DOHH2 (cell line): ENCODE results near the gene KIR3DL1.
"Not testable (repeated sequence)": the region's sequence is repeated elsewhere in the genome, so short reads cannot be mapped to it uniquely, and the experiment has no call there.

ENCODE experiments used
- H3F3A ChIP-seq: fragments of 200-600 bp; sonication (generic), shearing (Covaris generic); 2 replicates; pipeline ENCODE4 v1.6.0; 2016; ENCODE audit warnings: antibody characterized with exemption, mild to moderate bottlenecking; ENCODE audit not compliant: control insufficient read depth, insufficient read depth
- H3K27ac ChIP-seq: fragments of 200-600 bp; sonication (generic); 2 replicates; pipeline ENCODE4 v1.5.1; 2014; ENCODE audit warnings: low read depth, mild to moderate bottlenecking, low read length, moderate library complexity
- H3K27me3 ChIP-seq: fragments of 200-600 bp; sonication (generic); 2 replicates; pipeline ENCODE4 v1.6.1; 2014; ENCODE audit warnings: mild to moderate bottlenecking, low read length, mixed read lengths; ENCODE audit not compliant: control insufficient read depth
- H3K36me3 ChIP-seq: fragments of 200-600 bp; sonication (generic); 2 replicates; pipeline ENCODE4 v1.6.1; 2014; ENCODE audit warnings: mild to moderate bottlenecking, low read length, moderate library complexity, mixed read lengths; ENCODE audit not compliant: control insufficient read depth
- H3K4me1 ChIP-seq: fragments of 200-600 bp; sonication (generic); 2 replicates; pipeline ENCODE4 v1.6.1; 2014; ENCODE audit warnings: mild to moderate bottlenecking, low read length, mixed read lengths; ENCODE audit not compliant: control insufficient read depth
- H3K4me2 ChIP-seq: fragments of 200-600 bp; sonication (generic); 2 replicates; pipeline ENCODE4 v1.6.0; 2014; ENCODE audit warnings: mild to moderate bottlenecking, low read length, moderate library complexity
- H3K4me3 ChIP-seq: fragments of 200-600 bp; sonication (generic); 2 replicates; pipeline ENCODE4 v1.5.1; 2014; ENCODE audit warnings: mild to moderate bottlenecking, low read length, mixed read lengths
- H3K79me2 ChIP-seq: fragments of 200-600 bp; sonication (generic); 2 replicates; pipeline ENCODE4 v1.6.1; 2014; ENCODE audit warnings: mild to moderate bottlenecking, low read length, mixed read lengths; ENCODE audit not compliant: control insufficient read depth
- H3K9me2 ChIP-seq: fragments of 200-600 bp; sonication (generic); replicated peaks from 2 replicates; pipeline ENCODE4 v1.6.1; 2014; ENCODE audit warnings: mild to moderate bottlenecking, low read length, mixed read lengths; ENCODE audit not compliant: control insufficient read depth
- H3K9me3 ChIP-seq: fragments of 200-600 bp; sonication (generic); 2 replicates; pipeline ENCODE4 v1.6.1; 2014; ENCODE audit warnings: antibody characterized with exemption, low read length, mixed read lengths; ENCODE audit not compliant: control insufficient read depth, insufficient read depth
- H4K20me1 ChIP-seq: fragments of 200-600 bp; sonication (generic); 2 replicates; pipeline ENCODE4 v1.6.0; 2014; ENCODE audit warnings: low read depth, mild to moderate bottlenecking, antibody characterized with exemption, low read length, moderate library complexity; ENCODE audit not compliant: control insufficient read depth, insufficient read depth

The KIR3DL1 gene

DNA sequence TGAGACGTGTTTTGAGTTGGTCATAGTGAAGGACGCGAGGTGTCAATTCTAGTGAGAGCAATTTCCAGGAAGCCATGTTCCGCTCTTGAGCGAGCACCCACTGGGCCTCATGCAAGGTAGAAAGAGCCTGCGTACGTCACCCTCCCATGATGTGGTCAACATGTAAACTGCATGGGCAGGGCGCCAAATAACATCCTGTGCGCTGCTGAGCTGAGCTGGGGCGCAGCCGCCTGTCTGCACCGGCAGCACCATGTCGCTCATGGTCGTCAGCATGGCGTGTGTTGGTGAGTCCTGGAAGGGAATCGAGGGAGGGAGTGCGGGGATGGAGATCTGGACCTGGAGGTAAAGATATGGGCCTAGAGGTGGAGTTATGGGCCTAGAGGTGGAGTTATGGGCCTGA, at the start of gene KIR3DL1:
KIR3DL1 (plus strand) TSS at position 218 of the 400 bp plus-strand sequence.
- not testable (repeated sequence) for H3K9me3 ChIP-seq, H3K4me1 ChIP-seq, H3K27ac ChIP-seq, H3K79me2 ChIP-seq, H3F3A ChIP-seq, H3K27me3 ChIP-seq, H3K4me2 ChIP-seq, H3K4me3 ChIP-seq, H3K36me3 ChIP-seq, H4K20me1 ChIP-seq, H3K9me2 ChIP-seq

DNA sequence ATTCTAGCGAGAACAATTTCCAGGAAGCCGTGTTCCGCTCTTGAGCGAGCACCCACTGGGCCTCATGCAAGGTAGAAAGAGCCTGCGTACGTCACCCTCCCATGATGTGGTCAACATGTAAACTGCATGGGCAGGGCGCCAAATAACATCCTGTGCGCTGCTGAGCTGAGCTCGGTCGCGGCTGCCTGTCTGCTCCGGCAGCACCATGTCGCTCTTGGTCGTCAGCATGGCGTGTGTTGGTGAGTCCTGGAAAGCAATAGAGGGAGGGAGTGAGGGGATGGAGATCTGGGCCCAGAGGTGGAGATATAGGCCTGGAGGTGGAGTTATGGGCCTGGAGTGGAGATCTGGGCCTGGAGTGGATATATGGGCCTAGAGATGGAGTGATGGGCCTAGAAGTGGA, 46.6 kb upstream of the KIR3DL1 start, which contains the start of gene KIR2DL1:
KIR2DL1 (plus strand) TSS at position 148 of the 400 bp plus-strand sequence; CDS start at position 206, 58 bp downstream.
- H3K27me3 ChIP-seq, H3K4me1 ChIP-seq, H3K9me3 ChIP-seq: not testable (repeated sequence)

DNA sequence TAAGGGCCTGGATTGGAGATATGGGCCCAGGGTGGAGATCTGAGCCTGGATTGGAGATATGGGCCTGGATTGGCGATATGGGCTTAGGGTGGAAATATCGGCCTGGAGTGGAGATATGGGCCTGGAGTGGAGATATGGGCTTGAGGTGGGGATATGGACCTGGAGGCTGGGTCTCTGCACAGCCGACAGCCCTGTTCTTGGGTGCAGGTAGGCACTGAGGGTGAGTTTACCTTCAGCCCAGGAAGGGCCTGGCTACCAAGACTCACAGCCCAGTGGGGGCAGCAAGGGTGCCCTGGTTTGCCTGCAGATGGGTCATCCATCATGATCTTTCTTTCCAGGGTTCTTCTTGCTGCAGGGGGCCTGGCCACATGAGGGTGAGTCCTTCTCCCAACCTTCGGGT, 45.8 kb upstream of the KIR3DL1 start:
- not testable (repeated sequence) for H3K4me3 ChIP-seq, H3K4me2 ChIP-seq, H3K4me1 ChIP-seq, H4K20me1 ChIP-seq, H3K9me3 ChIP-seq, H3K36me3 ChIP-seq, H3K27me3 ChIP-seq, H3F3A ChIP-seq, H3K79me2 ChIP-seq, H3K9me2 ChIP-seq, H3K27ac ChIP-seq

More for the DNA sequence above, 46.6 kb upstream of the KIR3DL1 start, which contains the start of gene KIR2DL1:
- not testable (repeated sequence) for H3K79me2 ChIP-seq, H3K36me3 ChIP-seq, H4K20me1 ChIP-seq, H3K4me2 ChIP-seq, H3K4me3 ChIP-seq, H3K27ac ChIP-seq, H3K9me2 ChIP-seq, H3F3A ChIP-seq

DNA sequence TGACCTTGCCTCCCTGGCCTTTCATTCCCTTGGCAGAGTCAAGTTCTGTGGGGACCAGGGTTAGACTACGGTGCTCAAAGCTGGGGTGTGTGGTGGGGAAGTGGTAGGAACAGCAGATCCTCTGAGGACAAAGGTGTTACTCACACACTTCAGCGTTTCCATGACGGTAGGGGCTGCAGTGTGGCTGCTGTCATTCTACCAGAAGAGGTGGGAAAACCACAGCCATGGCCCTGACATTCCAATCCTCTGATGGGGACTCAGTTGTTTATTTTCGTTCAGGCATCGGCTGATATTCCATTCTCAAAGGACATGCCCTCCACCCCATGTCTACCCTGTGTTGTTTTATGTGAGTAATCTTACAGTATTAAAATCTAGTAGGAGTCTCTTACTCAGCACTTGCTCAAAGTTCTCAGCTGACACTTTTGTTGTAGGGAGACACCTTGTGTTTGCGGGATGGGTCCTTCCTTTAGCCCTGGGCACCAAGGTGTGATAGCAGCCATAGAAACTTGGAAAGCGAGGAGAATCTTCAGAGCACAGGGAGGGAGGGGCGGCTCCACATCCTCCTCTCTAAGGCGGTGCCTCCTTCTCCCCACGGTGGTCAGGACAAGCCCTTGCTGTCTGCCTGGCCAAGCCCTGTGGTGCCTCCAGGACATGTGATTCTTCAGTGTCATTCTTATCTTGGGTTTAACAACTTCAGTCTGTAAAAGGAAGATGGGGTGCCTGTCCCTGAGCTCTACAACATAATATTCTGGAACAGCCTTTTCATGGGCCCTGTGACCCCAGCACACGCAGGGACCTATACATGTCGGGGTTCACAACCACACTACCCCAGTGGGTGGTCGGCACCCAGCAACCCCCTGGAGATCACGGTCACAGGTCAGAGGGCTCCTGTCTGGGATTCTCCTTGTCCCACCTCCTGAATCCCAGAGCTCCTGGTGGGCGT, 45.0 kb upstream of the KIR3DL1 start:
- H3K36me3 ChIP-seq, H3K9me2 ChIP-seq, H3K9me3 ChIP-seq, H3K4me3 ChIP-seq, H3K4me2 ChIP-seq, H3K27me3 ChIP-seq, H3F3A ChIP-seq, H3K27ac ChIP-seq, H3K79me2 ChIP-seq, H3K4me1 ChIP-seq, H4K20me1 ChIP-seq: not testable (repeated sequence)

DNA sequence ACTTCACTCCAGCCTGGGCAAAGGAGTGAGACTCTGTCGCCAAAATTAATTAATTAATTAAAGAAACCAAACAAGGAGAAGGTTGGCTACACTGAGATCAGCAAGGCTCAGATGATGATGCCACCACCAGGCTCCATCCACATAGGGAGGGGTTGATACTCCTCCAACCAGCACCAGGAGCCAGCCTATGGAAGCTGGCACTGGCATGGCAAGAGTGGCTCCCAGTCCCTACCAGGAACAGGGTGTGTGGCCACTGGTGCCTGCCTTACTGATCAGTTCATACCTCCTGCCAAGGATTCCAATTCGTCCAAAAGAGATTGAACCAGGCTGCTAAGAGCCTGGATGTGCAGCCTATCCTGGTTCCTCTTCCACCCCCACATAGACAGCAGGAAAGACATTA, 43.6 kb upstream of the KIR3DL1 start:
- H3K79me2 ChIP-seq, H3K27ac ChIP-seq, H3K36me3 ChIP-seq, H4K20me1 ChIP-seq, H3K4me1 ChIP-seq, H3K4me3 ChIP-seq, H3K27me3 ChIP-seq, H3F3A ChIP-seq, H3K4me2 ChIP-seq, H3K9me3 ChIP-seq, H3K9me2 ChIP-seq: not testable (repeated sequence)

DNA sequence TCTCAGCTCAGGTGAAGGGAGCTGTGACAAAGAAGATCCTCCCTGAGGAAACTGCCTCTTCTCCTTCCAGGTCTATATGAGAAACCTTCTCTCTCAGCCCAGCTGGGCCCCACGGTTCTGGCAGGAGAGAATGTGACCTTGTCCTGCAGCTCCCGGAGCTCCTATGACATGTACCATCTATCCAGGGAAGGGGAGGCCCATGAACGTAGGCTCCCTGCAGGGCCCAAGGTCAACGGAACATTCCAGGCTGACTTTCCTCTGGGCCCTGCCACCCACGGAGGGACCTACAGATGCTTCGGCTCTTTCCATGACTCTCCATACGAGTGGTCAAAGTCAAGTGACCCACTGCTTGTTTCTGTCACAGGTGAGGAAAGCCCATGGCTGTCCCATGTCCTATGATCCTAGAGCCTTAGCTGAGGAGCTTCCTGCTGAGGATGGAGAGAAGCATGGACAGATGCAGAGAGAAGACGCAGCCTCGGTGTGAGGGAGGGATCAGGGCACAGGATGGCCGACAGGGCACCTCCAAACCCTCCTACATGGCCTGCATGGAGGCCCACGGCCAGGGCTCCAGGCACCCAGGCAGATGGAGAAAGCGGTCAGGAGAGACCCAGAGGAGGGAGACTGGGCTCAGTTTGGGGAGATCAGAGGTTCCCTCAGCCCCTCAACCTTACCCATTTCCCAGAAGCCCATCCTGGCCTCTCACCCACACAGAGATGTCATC, 41.0 kb upstream of the KIR3DL1 start:
- not testable (repeated sequence) for H3K9me3 ChIP-seq, H3K4me1 ChIP-seq, H4K20me1 ChIP-seq, H3K4me3 ChIP-seq, H3K36me3 ChIP-seq, H3K27me3 ChIP-seq, H3K27ac ChIP-seq, H3K4me2 ChIP-seq, H3F3A ChIP-seq, H3K79me2 ChIP-seq, H3K9me2 ChIP-seq

DNA sequence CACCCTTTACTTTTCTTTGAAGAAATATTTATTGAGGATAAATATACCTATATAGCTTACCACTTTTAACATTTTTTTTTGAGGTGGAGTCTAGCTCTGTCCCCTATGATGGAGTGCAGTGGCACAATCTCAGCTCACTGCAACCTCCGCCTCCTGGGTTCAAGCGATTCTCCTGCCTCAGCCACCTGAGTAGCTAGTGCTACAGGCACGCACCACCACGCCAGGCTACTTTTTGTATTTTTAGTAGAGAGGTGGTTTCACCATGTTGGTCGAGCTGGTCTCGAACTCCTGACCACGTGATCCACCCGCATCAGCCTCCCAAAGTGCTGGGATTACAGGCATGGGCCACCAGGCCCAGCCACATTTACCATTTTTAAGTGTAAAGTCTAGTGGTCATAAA, 40.4 kb upstream of the KIR3DL1 start:
- not testable (repeated sequence) for H3K27ac ChIP-seq, H3K9me3 ChIP-seq

DNA sequence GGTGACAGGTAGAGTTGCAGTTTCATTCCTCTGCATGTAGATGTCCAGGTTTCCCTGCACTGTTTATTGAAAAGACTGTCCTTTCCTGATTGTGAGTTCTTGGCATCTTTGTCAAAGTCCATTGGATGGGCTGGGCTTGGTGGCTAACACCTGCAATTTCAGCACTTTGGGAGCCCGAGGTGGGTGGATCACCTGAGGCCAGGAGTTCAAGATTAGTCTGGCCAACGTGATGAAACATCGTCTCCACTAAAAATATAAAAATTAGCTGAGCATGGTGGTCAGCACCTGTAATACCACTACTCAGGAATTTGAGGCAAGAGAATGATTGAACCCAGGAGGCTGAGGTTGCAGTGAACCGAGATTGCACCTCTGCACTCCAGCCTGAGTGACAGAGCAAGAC, 38.4 kb upstream of the KIR3DL1 start:
- not testable (repeated sequence) for H3K27ac ChIP-seq, H3K4me2 ChIP-seq, H3K9me2 ChIP-seq, H3K4me3 ChIP-seq, H3K27me3 ChIP-seq, H3K79me2 ChIP-seq, H3K36me3 ChIP-seq, H3K9me3 ChIP-seq, H4K20me1 ChIP-seq, H3K4me1 ChIP-seq, H3F3A ChIP-seq

More for the DNA sequence above, 40.4 kb upstream of the KIR3DL1 start:
- not testable (repeated sequence) for H3K27me3 ChIP-seq, H3K4me3 ChIP-seq, H3K4me1 ChIP-seq, H3K79me2 ChIP-seq, H3F3A ChIP-seq, H3K4me2 ChIP-seq, H4K20me1 ChIP-seq, H3K36me3 ChIP-seq, H3K9me2 ChIP-seq
